IMR-90 (cell line): Measurements from ENCODE around the gene DLL3. TPM values are rescaled to one million over a fixed set of nuclear protein-coding genes. Genes with fewer than 3 reads are reported as not detected.

Experiments
- ATAC-seq: fragments of 200-7000 bp; cut with Tn5 transposase; 2 replicates; pipeline ENCODE4 v1.9.1; 2020; ENCODE audit warnings: low read depth, mild to moderate bottlenecking, moderate library complexity
- BruUV-seq: library from RNA; stranded (reverse); fragments of 400-500 nt; replicated peaks from 2 replicates; lab custom pipeline; 2021; lab: Mats Ljungman, UMichigan
- CTCF ChIA-PET: fragments of 300-600 bp; formaldehyde crosslinking; extraction: SDS; loops from one replicate; lab custom pipeline; 2021; ENCODE audit warnings: antibody characterized with exemption; lab: Yijun Ruan, JAX
- POLR2A ChIA-PET: fragments of 300-600 bp; sonication (Branson Sonifier 250); formaldehyde crosslinking; loops from one replicate; lab custom pipeline; 2022; ENCODE audit warnings: antibody characterized with exemption; ENCODE audit not compliant: unreplicated experiment; lab: Charles Lee
- DNase-seq: peaks from one replicate; pipeline ENCODE4 v3.0.0; 2013
- H2AFZ ChIP-seq: replicated peaks from 2 replicates; pipeline ENCODE3; 2013; ENCODE audit warnings: low read length, mild to moderate bottlenecking; ENCODE audit not compliant: poor library complexity
- H2AK5ac ChIP-seq: 2 replicates; pipeline ENCODE4 v1.6.1; 2013; ENCODE audit warnings: low read depth, low read length, inconsistent platforms
- H2AK9ac ChIP-seq: replicated peaks from 2 replicates; pipeline ENCODE3; 2013; ENCODE audit warnings: mild to moderate bottlenecking, low read depth, low read length, moderate library complexity; ENCODE audit not compliant: poor library complexity
- H2BK120ac ChIP-seq: 2 replicates; pipeline ENCODE4 v1.6.1; 2013; ENCODE audit warnings: low read depth, low read length, inconsistent platforms
- H2BK15ac ChIP-seq: 3 replicates; pipeline ENCODE4 v1.6.1; 2013; ENCODE audit warnings: low read depth, low read length, inconsistent platforms
- H2BK20ac ChIP-seq: 2 replicates; pipeline ENCODE4 v1.6.1; 2013; ENCODE audit warnings: low read depth, mild to moderate bottlenecking, inconsistent platforms, low read length, moderate library complexity
- H2BK5ac ChIP-seq: 2 replicates; pipeline ENCODE4 v1.6.1; 2013; ENCODE audit warnings: mild to moderate bottlenecking, low read depth, low read length, inconsistent platforms; ENCODE audit not compliant: poor library complexity, severe bottlenecking
- H3K14ac ChIP-seq: replicated peaks from 2 replicates; pipeline ENCODE4 v1.6.1; 2013; ENCODE audit warnings: low read depth, low read length, inconsistent platforms
- H3K18ac ChIP-seq: 2 replicates; pipeline ENCODE4 v1.6.1; 2013; ENCODE audit warnings: low read depth, low read length, control low read depth
- H3K23ac ChIP-seq: 2 replicates; pipeline ENCODE4 v1.6.1; 2013; ENCODE audit warnings: low read depth, low read length, inconsistent platforms
- H3K27ac ChIP-seq: 2 replicates; pipeline ENCODE4 v1.5.1; 2013; ENCODE audit warnings: mild to moderate bottlenecking, control low read depth, low read length; ENCODE audit not compliant: insufficient read depth
- H3K27me3 ChIP-seq: 2 replicates; pipeline ENCODE4 v1.6.1; 2013; ENCODE audit warnings: low read length; ENCODE audit not compliant: control insufficient read depth, insufficient read depth
- H3K36me3 ChIP-seq: 2 replicates; pipeline ENCODE4 v1.6.1; 2013; ENCODE audit warnings: low read length, mixed read lengths; ENCODE audit not compliant: control insufficient read depth, insufficient read depth
- H3K4ac ChIP-seq: 2 replicates; pipeline ENCODE4 v1.6.1; 2013; ENCODE audit warnings: low read depth, low read length, inconsistent platforms
- H3K4me1 ChIP-seq: 2 replicates; pipeline ENCODE4 v1.6.1; 2013; ENCODE audit warnings: low read length, mixed read lengths; ENCODE audit not compliant: control insufficient read depth, insufficient read depth
- H3K4me2 ChIP-seq: 2 replicates; pipeline ENCODE4 v1.6.1; 2013; ENCODE audit warnings: low read depth, mild to moderate bottlenecking, control low read depth, low read length, moderate library complexity
- H3K4me3 ChIP-seq: 2 replicates; pipeline ENCODE4 v1.5.1; 2013; ENCODE audit warnings: low read depth, mild to moderate bottlenecking, control low read depth, low read length, moderate library complexity; ENCODE audit not compliant: insufficient read depth
- H3K56ac ChIP-seq: 2 replicates; pipeline ENCODE4 v1.6.1; 2013; ENCODE audit warnings: low read length, inconsistent platforms; ENCODE audit not compliant: insufficient read depth; ENCODE audit errors: extremely low read depth
- H3K79me1 ChIP-seq, 2 experiments: 2 replicates each; pipeline ENCODE4 v1.6.1; 2013; ENCODE audit warnings: low read length in 2 of 2, inconsistent platforms in 1 of 2, low read depth in 1 of 2
- H3K9ac ChIP-seq: 2 replicates; pipeline ENCODE4 v1.6.1; 2013; ENCODE audit warnings: low read depth, low read length, control low read depth
- H3K9me1 ChIP-seq: 2 replicates; pipeline ENCODE4 v1.6.1; 2013; ENCODE audit warnings: low read length, inconsistent platforms; ENCODE audit not compliant: insufficient read depth
- H3K9me3 ChIP-seq: 2 replicates; pipeline ENCODE4 v1.6.1; 2013; ENCODE audit warnings: low read length; ENCODE audit not compliant: control insufficient read depth, insufficient read depth
- H4K20me1 ChIP-seq: 2 replicates; pipeline ENCODE4 v1.6.1; 2013; ENCODE audit warnings: low read length, inconsistent platforms; ENCODE audit not compliant: insufficient read depth
- H4K5ac ChIP-seq: 2 replicates; pipeline ENCODE4 v1.6.1; 2013; ENCODE audit warnings: mild to moderate bottlenecking, low read depth, low read length, control low read depth
- H4K8ac ChIP-seq, 2 experiments: 2 replicates each; pipeline ENCODE4 v1.6.1; 2013; ENCODE audit warnings: low read depth in 2 of 2, low read length in 2 of 2, control low read depth in 1 of 2, inconsistent platforms in 1 of 2
- H4K91ac ChIP-seq: 2 replicates; pipeline ENCODE4 v1.6.1; 2013; ENCODE audit warnings: low read depth, low read length, inconsistent platforms; ENCODE audit not compliant: insufficient read depth
- NFE2L2 ChIP-seq: fragments of 150-350 bp; IDR thresholded peaks from 2 replicates; pipeline ENCODE4 v1.6.1; 2016; ENCODE audit warnings: low read depth, mild to moderate bottlenecking, low read length
- POLR2A ChIP-seq: IDR thresholded peaks from 2 replicates; pipeline ENCODE4 v1.6.1; 2012; ENCODE audit warnings: mild to moderate bottlenecking, low read depth, low read length
- RCOR1 ChIP-seq: IDR thresholded peaks from 2 replicates; pipeline ENCODE4 v1.6.1; 2012; ENCODE audit warnings: mild to moderate bottlenecking, low read length, improper control_type of control experiment; ENCODE audit not compliant: insufficient replicate concordance
- WGBS, 2 experiments: methylation state at CpG; one replicate each; pipeline versions ENCODE4 v1.1.5 to v1.1.7; 2013; ENCODE audit warnings: missing lambda C conversion rate in 2 of 2; ENCODE audit not compliant: insufficient read length in 1 of 2; ENCODE audit errors: extremely low coverage in 2 of 2; 5-methylcytosine and 5-hydroxymethylcytosine counted together
- dilution Hi-C: fragments of 300-500 bp; cut with HindIII; formaldehyde crosslinking; loops from one replicate; pipeline ENCODE4 v1.14.3; 2018; ENCODE audit warnings: low sequenced_read_pairs; ENCODE audit not compliant: unreplicated experiment
- in situ Hi-C: fragments of 300-500 bp; cut with MboI; formaldehyde crosslinking; loops from 3 replicates; pipeline ENCODE4 v1.14.3; 2019; ENCODE audit warnings: low sequenced_read_pairs, inconsistent platforms, mixed read lengths
- intact Hi-C: fragments of 100-400 bp; cut with micrococcal nuclease; formaldehyde crosslinking; loops from 2 replicates; pipeline ENCODE4 v1.10.0; 2022
- polyA plus RNA-seq, 3 experiments: library from polyadenylated mRNA; depleted of rRNA; stranded (reverse); fragments of >200 nt; gene quantifications; 2 replicates each; pipeline ENCODE4 v1.2.3, GENCODE V29; 2012; ENCODE audit warnings: low replicate concordance in 1 of 3
- total RNA-seq: library from RNA; depleted of rRNA; stranded (reverse); fragments of >200 nt; gene quantifications from 2 replicates; pipeline ENCODE4 v1.2.3, GENCODE V29; 2012
- TF ChIP-seq, protein P1 (sequence below): conservative IDR thresholded peaks from 2 replicates; pipeline ENCODE4 v1.5.1; 2012; ENCODE audit warnings: mild to moderate bottlenecking, low read depth, low read length, improper control_type of control experiment
- TF ChIP-seq, protein P2 (sequence below): fragments of 150-350 bp; IDR thresholded peaks from 2 replicates; pipeline ENCODE4 v1.6.1; 2017; ENCODE audit warnings: mild to moderate bottlenecking, antibody characterized with exemption, low read length, low read depth
- TF ChIP-seq, protein P3 (sequence below): fragments of 150-350 bp; IDR thresholded peaks from 2 replicates; pipeline ENCODE4 v1.6.1; 2016; ENCODE audit warnings: low read depth, mild to moderate bottlenecking, low read length, moderate library complexity, borderline replicate concordance

DLL3 gene
- total and polyA plus RNA-seq, 2 of the 4 experiments (the other 2 are of a cell fraction), result 0.36 to 1.3 TPM

DNA sequence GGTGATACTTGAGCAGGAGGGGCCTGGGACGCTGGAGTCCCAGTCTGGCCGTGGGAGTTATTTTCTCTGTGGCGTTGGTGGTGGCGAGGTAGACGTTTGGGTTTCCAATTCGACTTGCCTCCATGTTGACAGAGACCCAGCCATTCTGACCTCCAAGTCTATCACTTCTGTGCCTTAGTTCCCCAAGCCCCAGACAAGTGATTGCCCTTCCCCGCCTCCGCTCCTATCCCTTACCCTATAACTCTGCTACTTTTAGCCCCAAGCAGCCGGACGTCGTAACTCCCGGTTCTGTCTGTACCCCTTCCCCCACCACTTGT is 17.6 kb upstream of the DLL3 start (continued):
- TF ChIP-seq, protein P1, sequence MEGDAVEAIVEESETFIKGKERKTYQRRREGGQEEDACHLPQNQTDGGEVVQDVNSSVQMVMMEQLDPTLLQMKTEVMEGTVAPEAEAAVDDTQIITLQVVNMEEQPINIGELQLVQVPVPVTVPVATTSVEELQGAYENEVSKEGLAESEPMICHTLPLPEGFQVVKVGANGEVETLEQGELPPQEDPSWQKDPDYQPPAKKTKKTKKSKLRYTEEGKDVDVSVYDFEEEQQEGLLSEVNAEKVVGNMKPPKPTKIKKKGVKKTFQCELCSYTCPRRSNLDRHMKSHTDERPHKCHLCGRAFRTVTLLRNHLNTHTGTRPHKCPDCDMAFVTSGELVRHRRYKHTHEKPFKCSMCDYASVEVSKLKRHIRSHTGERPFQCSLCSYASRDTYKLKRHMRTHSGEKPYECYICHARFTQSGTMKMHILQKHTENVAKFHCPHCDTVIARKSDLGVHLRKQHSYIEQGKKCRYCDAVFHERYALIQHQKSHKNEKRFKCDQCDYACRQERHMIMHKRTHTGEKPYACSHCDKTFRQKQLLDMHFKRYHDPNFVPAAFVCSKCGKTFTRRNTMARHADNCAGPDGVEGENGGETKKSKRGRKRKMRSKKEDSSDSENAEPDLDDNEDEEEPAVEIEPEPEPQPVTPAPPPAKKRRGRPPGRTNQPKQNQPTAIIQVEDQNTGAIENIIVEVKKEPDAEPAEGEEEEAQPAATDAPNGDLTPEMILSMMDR, result no peak

DNA sequence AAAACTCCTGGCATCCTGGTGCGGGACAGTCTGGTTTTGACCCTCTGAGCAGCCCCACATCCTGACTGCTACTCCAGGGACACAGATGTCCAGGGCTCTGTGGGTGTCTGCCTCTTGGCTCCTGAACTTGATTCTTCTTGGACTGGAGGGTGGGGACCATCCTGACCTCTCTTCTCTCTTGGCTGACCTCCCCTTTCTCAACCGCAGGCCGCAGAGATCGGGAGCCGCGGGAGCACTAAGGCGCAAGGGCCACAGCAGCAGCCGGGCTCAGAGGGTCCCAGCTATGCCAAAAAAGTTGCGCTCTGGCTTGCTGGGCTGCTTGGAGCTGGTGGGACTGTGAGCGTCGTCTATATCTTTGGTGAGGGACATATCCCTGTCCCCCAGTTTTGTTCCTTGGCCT is 17.1 kb upstream of the DLL3 start:
- Histone ChIP-seq H4K20me1 (peaks cover 11% of the 10 kb centered on the region; the same call in 1 of the 2 replicates), H3K79me1 (peaks cover 28 to 32% of the 10 kb centered on the region in 2 experiments), H3K9me1 (no peaks in the 10 kb centered on the region), H2AK5ac (no peak overlapping the region), H3K9me3 (no peaks in the 10 kb centered on the region), H3K36me3 (peaks cover 14% of the 10 kb centered on the region), H3K14ac (no peak overlapping the region), H4K8ac (peak overlapping the region in 1 of 2 experiments; percentile 90; a peak in 1 of 4 replicates), H2BK5ac (no peak overlapping the region), H4K91ac (no peak overlapping the region), H3K4me2 (peak overlapping the region; percentile 87), H3K27me3 (no peaks in the 10 kb centered on the region), H2AFZ (peak overlapping the region; percentile 98), H3K56ac (no peak overlapping the region), H2BK20ac (no peak overlapping the region), H3K23ac (no peak overlapping the region), H4K5ac (no peak overlapping the region), H3K4me1 (peaks cover 9% of the 10 kb centered on the region), H3K4me3 (peak overlapping the region; percentile 75), H2BK15ac (no peak overlapping the region), H3K27ac (no peak overlapping the region; the same call in 1 of the 2 replicates), H3K18ac (no peak overlapping the region), H3K4ac (no peak overlapping the region), H3K9ac (peak overlapping the region; percentile 81), H2AK9ac (no peak overlapping the region), H2BK120ac (no peak overlapping the region)
- DNase-seq (no peak), ATAC-seq (no peak)
- WGBS, 2 experiments, result 84% methylated on average over 5 of the region's 11 CpGs; no CpG with 5 or more reads in 1 of the 2 experiments
- ChIA-PET POLR2A (no interaction called here), CTCF (no interaction called here)
- intact Hi-C loops, result loop anchor here (2.0 kb wide), 1 partner anchor 51 kb away; the partner anchor contains the start of gene EID2B
- dilution Hi-C loops, result no loop called here
- in situ Hi-C loops, result no loop called here
- BruUV-seq, result no TSS peak
- TF ChIP-seq NFE2L2 (no peak), POLR2A (no peak), RCOR1 (no peak)
- TF ChIP-seq, protein P2, sequence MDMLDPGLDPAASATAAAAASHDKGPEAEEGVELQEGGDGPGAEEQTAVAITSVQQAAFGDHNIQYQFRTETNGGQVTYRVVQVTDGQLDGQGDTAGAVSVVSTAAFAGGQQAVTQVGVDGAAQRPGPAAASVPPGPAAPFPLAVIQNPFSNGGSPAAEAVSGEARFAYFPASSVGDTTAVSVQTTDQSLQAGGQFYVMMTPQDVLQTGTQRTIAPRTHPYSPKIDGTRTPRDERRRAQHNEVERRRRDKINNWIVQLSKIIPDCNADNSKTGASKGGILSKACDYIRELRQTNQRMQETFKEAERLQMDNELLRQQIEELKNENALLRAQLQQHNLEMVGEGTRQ, result no peak
- TF ChIP-seq, protein P3, sequence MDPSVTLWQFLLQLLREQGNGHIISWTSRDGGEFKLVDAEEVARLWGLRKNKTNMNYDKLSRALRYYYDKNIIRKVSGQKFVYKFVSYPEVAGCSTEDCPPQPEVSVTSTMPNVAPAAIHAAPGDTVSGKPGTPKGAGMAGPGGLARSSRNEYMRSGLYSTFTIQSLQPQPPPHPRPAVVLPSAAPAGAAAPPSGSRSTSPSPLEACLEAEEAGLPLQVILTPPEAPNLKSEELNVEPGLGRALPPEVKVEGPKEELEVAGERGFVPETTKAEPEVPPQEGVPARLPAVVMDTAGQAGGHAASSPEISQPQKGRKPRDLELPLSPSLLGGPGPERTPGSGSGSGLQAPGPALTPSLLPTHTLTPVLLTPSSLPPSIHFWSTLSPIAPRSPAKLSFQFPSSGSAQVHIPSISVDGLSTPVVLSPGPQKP, result no peak
